Measurements from ENCODE around the gene INTU.
"Not testable (repeated sequence)": the region's sequence is repeated elsewhere in the genome, so short reads cannot be mapped to it uniquely, and the experiment has no call there.

The INTU gene

DNA sequence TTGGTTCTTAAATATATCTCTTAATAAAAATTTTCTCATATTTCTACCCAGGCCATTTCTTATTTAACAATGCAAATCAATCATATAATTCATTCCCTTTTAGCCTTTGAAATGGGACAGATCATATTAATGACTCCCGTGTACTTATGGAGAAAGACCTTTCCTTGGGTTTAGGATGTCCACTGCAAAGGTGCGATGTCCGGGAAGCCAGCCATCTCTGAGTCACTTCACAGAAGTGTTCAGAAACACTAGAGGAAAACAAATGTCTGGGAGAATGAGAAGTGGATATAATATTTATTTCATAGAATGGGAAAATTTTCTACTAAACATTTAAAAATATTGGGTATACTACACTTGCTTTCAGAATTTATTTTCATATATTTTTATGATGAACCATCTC, 15.3 kb downstream of the INTU start:
- DNase-seq: no peak

DNA sequence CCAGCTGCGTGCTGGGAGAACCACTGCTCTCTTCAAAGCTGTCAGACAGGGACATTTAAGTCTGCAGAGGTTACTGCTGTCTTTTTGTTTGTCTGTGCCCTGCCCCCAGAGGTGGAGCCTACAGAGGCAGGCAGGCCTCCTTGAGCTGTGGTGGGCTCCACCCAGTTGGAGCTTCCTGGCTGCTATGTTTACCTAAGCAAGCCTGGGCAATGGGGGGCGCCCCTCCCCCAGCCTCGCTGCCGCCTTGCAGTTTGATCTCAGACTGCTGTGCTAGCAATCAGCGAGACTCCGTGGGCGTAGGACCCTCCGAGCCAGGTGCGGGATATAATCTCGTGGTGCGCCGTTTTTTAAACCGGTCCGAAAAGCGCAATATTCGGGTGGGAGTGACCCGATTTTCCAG, 22.8 kb downstream of the INTU start:
- not testable (repeated sequence) for DNase-seq

DNA sequence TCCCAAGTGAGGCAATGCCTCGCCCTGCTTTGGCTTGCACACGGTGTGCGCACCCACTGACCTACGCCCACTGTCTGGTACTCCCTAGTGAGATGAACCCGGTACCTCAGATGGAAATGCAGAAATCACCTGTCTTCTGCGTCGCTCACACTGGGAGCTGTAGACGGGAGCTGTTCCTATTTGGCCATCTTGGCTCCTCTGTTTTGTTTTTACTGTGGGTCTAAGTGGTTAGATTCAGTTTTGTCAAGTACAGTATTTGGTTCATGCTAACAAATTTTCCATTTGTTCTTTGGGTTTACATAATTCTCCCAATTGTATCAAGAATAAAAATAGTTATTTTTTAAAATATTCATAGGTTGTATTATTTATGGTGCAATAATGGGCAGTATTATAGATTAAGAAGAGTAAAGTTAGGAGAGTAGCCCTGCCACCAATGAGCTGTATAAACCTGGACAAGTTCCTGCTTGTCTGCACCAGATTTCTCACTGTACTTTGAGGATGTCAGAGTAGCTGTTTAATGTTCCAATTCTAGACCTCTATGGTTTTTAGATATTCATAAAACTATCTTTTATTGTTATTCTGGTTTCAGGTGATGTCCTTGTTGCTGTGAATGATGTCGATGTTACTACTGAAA, 23.4 kb downstream of the INTU start:
- DNase-seq: no peak

DNA sequence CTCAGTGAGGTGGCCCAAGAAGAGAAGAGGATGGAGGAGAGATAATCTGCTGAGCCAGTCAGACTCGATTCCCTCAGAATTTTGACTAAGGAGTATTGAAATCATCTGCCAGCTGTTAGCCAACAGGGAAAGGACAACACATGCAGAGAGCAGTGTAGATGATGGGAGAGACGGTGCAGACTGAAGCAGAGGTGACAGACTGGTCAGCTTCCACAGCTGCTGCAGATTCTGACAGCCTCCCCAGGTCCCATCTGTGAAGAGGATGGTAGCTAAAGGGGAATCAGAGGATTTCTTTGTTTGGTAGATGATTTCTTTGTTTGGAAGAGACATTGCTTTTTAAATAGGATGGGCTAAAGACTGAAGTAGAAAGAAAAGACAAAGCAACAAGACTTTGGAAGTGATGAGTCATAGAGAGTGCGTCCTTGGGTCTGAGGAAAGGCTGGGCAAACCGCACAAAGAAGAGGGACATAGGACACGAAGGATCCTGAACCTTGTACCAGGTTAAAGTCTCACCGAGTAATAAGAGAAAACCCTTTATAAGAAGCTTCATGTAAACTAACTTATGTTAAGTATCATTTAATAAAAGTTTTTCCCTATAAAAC, 27.6 kb downstream of the INTU start:
- no peak for DNase-seq

GRCh38 chr4:127667116-127667515, 34.4 kb downstream of the INTU start:
- no peak for DNase-seq

- no peak for DNase-seq
Observed at GRCh38 chr4:127667772-127668171, 35.0 kb downstream of the INTU start.

GRCh38 chr4:127668770-127669169, 36.0 kb downstream of the INTU start:
- DNase-seq: no peak

DNA sequence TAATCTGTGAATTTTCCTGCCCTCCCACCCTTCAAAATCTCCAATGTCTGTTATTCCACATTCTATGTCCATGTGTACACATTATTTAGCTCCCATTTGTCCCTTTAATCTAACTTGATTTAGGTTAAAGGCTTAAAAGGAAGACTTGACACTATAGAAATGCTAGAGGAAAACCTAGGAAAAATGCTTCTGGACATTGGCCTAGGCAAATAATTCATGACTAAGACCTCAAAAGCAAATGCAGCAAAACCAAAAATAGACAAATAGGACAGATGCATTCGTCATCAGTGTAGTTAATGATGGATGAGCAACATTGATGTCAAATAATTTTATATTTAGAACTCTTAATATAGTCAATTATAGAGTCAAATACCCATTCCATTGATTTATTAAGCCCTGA, 36.9 kb downstream of the INTU start:
- no peak for DNase-seq

GRCh38 chr4:127672111-127672510, 39.4 kb downstream of the INTU start:
- DNase-seq: no peak

- DNase-seq: no peak
Observed at GRCh38 chr4:127685292-127685691, 52.5 kb downstream of the INTU start.

DNA sequence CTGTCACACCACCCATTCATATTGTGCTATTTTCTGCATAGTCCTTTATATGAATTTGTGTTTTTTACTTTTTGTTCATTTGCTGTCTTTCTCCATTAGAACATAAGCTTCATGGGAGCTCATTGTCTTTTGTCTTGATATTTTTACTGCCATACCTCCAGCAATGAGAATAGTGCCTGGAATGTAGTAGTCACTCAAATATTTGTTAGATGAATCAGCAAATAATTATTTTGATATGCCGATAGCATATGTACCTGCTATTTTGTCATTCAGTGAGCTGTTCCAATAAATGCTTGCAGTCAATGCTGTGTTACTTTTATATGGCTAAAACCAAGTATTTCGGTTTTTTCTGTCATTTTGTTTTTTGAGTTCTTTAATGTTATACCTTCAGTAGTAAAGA, 53.9 kb downstream of the INTU start:
- no peak for DNase-seq

DNA sequence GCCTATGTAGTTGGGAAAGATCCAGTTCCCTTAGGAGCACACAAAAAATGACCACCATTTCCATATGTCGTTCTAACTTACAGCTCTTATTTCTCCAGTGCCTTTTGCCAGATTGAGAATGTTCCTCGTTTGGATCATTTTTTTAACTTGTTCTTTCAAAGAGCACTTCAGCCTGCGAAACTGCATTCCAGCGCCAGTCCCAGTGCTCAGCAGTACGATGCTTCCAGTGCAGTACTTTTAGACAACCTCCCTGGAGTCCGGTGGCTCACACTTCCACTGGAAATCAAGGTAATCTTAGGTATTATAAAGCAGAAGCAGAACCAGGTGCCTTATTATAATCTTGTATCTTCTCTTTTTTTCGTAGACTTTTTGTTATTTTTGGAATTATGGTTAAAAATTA, 54.8 kb downstream of the INTU start:
- no peak for DNase-seq

DNA sequence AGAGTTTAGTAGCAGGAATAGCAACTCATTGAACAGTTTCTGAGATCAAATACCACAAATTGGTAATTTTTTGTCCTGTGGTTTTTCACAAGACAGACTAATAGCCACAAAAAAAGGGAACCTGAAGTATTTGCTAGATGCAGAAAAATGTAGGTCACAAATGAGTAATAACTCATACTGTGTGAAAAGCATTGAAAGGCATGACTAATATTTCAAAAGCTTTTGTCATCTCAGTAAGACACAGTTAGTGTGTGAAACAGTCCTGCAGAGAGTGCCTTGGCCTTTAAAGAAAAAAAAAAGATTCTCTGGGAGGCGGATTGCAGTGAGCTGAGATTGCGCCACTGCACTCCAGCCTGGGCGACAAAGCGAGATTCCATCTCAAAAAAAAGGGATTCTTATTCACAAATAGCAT, 66.0 kb downstream of the INTU start:
- no peak for DNase-seq

GRCh38 chr4:127708985-127709384, 76.2 kb downstream of the INTU start:
- DNase-seq: no peak

DNA sequence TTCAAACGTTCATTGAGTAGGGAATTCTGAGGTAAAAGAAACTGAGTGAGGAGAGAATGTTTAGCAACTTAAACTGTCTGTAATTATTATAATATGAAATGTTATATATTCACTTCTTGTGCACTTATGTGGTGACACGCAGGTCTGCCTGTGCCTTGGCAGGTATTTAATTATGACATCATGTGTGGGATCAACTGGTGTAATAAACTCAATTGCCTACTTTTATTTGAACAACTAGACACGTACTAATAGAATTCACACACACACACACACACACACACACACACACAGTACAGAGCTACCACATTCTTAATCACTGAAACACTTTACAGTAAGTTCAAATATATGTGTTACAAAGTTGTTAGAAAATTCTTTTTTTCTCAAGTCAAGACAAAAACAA, 76.7 kb downstream of the INTU start:
- no peak for DNase-seq

DNA sequence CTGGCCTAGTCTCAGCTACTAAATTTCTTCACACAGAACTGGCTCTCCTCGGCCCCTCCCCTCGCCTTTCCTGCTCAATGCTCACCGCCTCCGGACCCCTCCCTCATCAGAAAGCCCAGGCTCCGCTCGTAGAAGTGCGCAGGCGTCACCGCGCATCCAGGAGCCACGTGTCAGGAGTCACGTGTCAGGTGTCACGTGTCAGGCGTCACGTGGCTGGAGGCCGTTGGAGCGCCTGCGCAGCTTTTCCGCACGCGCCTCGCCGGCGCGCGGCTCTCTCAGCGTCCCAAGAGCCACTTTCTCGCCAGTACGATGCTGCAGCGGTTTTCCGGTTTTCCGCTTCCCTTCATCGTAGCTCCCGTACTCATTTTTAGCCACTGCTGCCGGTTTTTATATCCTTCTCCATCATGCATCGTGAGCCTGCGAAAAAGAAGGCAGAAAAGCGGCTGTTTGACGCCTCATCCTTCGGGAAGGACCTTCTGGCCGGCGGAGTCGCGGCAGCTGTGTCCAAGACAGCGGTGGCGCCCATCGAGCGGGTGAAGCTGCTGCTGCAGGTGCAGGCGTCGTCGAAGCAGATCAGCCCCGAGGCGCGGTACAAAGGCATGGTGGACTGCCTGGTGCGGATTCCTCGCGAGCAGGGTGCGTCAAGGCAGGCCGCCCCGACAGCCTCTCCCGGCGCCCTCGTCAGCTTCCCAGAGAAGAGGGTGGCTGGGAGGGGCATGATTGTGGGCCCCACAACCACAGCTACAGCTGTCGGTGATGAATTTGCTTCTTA, 97.6 kb downstream of the INTU start, which contains the start of gene SLC25A31:
TSS of gene SLC25A31 (plus strand) at position 259 of the 772 bp plus-strand sequence. CDS start at position 405, 146 bp downstream.
- DNase-seq: no peak

- no peak for DNase-seq
Observed at GRCh38 chr4:127731406-127731805, 98.6 kb downstream of the INTU start.

DNA sequence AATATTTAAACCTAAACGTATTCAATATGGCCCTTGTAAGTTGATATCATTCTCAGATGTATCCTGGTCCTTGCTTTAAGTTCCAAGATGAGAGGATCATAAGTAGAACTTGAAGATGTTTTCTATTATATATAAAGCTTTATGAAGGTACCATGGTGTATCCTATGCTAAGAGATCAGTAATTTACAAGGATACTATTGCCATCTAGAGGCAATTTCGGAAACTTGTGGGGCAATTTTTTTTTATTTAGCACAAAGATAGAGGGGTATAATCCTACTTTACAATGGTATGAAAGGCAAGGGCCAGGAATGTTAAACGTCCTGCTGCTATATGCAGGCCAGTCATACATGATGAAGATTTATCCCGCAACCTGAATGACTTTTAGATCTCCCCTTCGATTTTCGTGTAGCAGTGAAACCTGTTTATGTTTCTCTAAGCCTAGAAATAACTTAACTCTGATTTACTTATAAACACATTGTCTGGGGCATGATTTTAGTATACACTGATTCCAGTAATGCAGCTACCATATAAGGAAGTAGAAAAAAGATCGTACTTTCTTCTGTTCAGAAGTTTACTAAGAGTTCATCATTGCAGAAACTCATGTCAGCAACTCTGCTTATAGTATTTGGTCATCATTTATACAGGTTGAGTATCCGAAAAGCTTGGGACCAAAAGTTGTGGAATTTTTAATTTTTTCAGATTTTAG, 100.0 kb downstream of the INTU start:
- no peak for DNase-seq

DNA sequence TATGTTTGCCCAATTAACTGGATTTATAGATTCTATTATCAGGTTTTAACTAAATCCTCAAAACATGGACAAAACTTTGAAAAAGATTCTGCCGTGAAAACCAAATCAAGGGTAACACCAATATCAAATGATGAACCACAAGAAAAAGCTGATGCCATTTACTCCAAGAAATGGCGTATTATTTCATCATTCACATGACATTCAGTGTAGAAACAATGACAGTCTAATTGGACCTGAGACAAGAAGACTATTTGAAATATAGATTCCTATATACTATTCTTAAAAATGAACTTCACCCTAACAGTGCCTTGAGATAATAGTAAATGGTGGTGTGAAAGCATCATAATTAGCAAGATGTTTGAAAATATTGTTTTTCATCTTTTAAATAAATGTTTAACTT, 102.2 kb downstream of the INTU start:
- no peak for DNase-seq

DNA sequence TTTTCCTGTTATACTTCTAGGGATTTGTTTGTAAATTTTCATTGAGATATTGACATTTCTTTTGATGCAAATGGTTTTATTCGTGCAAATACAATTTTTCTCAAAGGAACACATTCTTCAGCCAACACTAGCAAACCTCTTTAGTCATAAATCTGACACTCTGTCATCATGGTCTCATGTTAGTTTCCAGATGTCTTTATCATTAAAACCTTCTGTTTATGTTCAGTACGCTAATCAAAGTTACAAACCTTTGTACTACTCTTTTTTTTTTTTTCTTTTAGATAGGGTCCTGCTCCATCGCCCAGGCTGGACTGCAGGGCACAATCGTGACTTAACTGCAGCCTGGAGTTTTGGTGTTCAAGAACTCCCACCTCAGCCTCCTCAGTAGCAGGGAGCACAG, 104.5 kb downstream of the INTU start:
- DNase-seq: no peak

DNA sequence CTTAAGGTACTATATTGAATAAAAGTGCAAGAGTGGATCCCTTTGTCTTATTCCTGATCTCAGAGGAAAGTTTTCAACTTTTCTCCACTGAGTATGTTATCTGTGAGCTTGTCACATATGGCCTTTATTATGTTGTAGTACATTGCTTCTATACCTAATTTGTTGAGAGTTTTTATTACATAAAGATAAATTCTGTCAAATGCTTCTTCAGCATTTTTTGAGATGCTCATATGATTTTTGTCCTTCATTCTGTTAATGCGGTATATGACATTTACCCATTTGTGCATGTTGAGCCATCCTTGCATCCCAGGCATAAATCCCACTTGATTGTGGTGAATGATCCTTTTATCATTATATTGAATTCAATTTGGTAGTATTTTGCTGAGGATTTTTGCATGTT, 108.5 kb downstream of the INTU start:
- DNase-seq: no peak

GRCh38 chr4:127747883-127748282, 115.1 kb downstream of the INTU start:
- no peak for DNase-seq

GRCh38 chr4:127748957-127749356, 116.2 kb downstream of the INTU start:
- DNase-seq: no peak

DNA sequence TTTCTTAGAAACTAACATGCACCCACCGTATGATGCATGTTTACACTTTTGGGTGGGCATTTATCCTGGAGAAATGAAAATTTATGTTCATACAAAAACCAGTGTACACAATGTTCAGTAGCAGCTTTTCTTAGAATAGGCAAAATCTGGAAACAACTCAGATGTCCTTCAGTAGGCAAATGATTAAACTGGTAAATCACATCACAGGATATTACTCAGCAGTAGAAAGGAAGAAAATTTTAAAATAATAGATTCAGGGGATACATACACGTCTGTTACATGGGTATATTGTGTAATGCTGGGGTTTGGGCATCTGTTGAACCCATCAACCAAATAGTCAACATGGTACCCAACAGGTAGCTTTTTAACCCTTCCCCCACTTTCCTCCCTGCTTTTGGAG, 124.1 kb downstream of the INTU start:
- DNase-seq: no peak

All from cerebellar nuclear complex (tissue), 1 donor.